ENCODE results near the gene FSD2.
"Not testable (repeated sequence)": the region's sequence is repeated elsewhere in the genome, so short reads cannot be mapped to it uniquely, and the experiment has no call there.

Gene FSD2

GRCh38 chr15:82788496-82788895 lies 17.4 kb downstream of the FSD2 start:
- DNase-seq: no peak

DNA sequence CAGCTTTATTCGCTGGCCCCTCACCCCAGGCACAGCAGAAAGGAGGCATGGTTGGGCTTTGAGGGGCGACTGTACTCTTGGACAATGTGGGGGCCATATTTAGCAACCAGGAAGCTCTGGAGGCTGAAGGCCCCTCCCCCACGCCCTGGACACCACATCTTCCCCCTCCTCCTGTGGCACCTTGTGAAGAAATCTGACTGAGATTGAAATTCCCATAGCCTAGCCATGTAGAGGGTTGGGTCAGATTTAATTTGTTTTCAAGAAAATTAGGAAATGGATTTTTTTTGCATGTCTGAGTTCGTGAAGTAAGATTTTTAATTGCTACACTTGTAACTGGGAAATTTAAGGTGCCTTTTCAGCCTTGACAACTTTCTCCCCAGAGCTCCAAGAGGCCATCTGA lies 24.5 kb downstream of the FSD2 start:
- no peak for DNase-seq

DNA sequence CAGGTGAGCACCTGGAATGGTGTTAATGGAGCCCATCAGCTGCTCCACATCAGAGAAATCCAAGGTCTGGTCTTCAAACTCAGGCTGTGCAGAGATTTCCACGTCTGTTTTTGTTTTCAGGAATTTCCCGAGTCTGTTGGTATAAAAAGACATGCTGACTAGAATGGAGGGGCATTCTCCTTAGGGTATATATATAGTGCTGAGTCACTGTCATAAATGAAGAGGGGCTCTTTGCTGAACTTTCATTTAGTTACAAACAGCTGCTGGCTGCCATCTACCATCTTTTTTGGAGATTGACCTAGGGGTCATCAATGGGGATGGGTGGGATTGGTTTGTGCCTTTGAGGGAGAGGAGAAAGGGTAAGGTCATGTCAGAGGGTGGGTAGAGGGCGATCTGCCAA lies 27.1 kb downstream of the FSD2 start:
- DNase-seq: no peak

DNA sequence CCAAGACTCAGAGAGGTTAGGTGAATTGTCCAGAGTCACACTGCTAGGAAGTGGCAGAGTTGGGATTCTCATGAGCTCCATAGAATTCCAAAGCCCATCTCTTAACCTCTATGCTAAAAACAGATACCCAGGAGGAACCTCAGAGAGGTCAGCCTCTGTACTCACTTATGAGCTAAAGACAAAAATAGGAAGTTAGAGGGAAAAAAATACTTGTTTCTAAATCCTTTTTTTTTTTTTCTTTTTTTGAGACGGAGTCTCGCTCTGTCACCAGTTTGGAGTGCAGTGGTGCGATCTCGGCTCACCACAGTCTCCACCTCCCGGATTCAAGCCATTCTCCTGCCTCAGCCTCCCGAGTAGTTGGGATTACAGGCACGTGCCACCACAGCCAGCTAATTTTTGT lies 31.4 kb downstream of the FSD2 start:
- DNase-seq: no peak

DNA sequence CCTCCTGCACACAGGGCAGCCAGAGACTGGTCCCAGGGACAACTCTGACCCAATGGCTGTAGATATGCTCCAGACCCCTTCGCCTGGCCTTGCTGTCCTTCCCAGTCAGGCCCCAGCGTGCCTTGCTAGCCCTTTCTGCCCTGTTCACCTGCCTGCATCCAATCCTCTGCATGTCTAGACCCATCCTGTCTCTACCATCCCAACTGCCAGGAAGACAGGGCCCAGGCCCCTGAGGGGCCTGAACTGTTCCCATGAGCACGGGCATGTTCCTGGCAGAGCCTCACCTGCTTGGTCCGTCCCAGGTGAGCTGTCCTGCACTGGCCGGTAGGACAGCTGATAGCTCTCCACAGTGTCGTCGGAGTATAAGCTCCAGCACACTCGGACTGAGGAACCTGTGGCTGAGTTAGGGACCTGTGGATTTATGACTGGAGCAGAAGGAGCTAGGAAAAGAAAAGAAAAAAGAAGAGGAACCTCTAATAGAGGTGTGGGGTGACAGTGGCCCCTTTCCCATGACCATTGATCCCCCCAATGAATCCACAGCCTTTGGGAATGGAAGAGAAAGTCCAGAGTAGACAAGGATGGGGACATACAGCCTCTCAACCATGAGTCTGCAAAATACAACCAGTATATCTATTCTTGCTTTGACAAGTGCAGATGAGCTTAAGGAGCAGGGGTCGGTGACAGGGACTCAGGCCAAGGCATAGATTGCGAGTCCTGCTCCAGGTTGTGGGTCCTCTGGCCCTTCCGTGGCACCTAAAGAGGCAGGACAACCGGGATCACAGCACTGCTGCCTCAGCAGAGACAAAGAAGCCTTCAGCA lies 33.9 kb downstream of the FSD2 start:
- no peak for DNase-seq

DNA sequence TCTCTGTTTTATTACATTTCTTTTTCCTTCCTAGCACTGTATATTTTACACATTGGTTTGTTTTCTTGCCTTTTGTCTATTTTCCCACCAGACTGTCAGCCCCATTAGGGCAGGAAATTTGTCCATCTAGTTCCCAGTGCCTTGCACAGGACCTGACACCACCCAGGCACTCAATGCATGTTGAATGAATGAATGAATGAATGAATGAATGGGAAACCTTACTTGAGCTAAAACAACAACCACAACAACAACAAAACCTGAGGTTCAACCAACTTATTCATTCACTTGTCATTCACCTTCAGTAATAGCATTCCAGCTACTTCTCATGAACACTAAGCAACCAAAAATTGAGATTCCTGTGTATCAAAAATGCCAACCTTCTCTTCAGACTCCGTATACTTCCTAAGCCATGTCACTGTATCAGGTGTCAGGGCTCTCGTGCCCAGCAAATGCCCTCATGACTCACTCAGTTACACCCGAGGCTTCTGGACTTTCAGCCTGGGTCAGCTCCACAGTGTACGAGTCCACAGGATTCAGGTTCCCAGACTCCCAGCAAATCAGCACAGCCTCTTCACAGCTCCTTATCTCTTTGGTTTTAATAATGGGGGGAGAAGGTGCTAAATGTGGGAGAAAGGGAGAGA lies 37.3 kb downstream of the FSD2 start:
- DNase-seq: no peak

DNA sequence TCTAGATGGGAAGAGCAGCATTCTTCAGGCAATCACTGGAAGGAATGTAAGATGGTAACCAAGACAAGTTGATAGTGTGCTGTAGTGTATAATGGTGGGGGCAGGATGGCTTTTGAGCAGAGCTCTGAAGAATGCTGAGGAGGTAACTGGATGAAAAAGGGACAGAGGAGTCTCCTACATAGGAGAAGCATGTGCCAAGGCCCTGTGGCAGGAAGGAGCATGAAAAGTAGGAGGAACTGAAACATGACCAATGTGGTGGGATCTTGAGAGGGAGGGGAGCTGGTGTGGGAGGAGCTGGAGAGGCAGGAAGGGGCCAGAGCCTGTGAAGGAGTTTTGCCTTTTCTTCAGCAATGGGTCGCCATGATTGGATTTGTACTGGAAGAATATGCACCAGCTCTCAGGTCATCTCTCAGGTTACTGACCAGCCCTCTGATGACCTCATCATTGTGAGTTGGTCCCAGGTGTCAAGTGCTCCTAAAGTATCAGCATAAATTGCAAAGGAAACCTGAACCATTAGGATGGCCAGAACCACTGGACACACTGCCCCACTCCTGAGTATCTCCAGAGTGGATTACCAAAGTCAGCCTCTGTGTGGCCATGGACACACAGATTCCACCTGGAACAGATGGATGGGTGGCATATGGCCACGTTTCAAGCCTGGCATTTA lies 38.6 kb downstream of the FSD2 start:
- DNase-seq: no peak

DNA sequence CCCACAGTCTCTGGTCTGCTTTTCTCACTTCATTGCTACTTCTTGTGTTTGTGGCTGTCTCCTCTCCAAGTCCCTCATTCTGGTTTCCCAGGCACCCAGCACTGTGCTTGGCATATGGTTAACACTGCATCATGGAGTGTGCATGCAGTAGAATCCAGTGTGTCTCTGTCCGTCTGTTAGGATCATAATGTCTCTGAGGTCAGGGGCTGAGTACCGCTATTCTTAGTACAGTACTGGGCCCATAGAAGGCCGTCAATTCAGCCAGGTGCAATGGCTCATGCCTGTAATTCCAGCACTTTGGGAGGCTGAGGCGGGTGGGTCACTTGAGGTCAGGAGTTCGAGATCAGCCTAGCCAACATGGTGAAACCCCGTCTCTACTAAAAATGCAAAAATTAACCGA lies 39.7 kb downstream of the FSD2 start:
- DNase-seq: not testable (repeated sequence)

DNA sequence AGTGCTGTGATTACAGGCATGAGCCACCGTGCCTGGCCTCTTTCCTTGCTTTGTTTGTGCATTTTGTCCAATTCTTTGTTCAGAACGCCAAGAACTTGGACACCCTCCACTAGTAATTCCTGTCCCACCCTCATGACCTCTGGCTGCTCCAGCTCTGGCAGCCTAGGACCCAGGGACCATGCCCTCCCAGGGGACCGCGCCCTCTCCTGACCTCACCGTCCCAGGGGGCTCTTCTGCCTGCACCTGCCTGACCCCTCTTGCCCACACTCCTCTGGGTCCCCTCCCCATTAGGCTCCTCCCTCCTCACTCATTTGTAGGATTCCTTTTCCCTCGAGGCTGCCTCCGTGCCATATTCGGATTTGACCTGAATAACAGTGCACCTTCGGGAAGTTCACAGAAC lies 41.1 kb downstream of the FSD2 start:
- no peak for DNase-seq

DNA sequence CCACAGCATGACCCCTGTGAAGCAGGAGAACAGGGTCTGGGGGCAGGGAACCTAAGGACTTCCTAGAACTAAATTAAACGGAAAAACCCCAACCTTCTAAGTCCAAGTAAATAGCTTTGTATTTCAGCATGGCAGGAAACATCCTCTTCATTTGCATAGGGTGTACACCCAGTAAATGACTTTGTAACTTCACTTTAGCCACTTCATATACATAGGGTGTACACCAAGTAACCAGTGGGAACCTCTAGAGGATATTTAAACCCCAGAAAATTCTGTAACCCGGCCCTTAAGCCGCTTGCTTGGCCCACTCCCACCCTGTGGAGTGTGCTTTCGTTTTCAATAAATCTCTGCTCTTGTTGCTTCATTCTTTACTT lies 41.8 kb downstream of the FSD2 start:
- DNase-seq: no peak

- DNase-seq: no peak
Measured at GRCh38 chr15:82763361-82764116, 42.3 kb downstream of the FSD2 start.

DNA sequence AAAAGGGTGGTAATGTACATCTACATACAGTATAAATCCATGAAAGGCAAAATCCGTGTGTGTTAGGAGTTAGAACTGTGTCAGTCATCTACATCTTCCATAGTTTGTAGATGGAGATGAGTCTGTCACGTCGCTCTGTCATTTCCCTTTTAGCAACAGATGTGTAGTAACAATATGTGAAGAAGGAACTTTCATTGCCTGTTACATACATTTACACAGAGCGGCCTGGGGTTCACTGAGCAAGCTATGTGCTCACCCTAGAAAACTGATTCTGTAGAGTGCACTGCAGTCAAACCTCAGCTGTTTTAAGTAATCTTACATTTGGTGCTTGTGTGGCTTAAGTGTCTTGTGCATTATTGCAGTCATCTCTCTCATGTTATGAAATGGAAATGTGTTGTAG lies 54.6 kb downstream of the FSD2 start:
- peak; percentile 4 for DNase-seq

DNA sequence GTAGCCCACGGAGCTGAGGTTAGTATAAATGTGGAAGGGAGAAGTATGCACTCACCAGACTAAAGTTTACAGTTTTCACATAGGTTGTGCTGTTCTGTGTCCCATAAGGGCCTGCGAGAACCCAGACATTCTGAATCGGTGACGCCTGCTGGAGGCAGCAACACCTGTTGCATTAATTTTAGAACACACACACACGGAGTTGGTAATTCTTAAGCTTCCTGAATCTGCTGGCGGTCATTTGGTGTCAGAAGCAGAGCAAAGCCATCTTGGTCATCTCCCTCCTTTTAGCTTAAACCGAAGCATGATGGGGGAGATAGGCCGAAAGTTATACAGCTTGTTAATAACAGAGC lies 55.1 kb downstream of the FSD2 start:
- peak; percentile 16 for DNase-seq

DNA sequence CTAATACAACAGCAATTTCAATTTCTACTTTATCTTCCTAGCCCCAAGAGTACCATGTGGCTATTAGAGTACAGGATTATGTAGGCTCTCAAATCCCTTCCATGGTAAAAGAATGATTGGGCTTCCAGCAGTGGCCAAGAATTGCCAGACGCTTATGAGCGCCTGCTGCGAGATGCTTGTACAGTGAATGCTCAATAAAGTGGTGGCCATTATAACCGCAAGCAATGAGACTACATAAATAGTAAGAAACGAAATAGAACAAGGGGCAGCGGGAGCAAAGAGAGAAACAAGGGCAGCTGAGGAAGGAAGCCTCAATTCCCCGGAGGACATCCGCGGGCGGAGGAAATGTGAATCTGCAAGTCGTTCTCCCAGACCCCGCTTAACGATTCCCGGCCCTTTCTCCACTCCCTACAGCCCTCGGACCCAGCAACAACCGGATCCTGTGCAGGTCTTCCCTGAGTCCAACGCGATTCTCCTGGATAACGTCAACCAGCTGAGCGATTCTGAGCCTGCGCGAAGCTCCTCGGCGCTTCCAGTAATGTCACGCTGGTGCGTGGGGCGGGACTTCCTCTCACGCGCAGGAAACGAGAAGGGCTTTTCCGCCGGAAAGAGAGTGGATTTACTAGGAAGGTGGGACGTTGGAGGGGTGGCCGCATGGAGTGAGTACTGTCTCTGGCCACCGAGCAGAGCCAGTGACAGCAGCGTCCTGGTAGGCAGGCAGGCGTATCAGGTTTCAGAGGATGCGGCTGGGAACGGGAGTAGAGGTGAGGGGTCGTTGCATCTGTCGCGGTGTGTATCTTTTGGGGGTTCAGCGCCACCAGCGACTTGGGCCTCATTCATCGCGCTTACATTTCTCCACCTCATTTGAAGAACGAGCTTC lies 55.7 kb downstream of the FSD2 start:
- DNase-seq: peak; percentile 85

- no peak for DNase-seq
Measured at GRCh38 chr15:82748315-82748714, 57.6 kb downstream of the FSD2 start.

- no peak for DNase-seq
Measured at GRCh38 chr15:82743810-82744209, 62.1 kb downstream of the FSD2 start.

- no peak for DNase-seq
Measured at GRCh38 chr15:82742134-82742533, 63.7 kb downstream of the FSD2 start.

- DNase-seq: no peak
Measured at GRCh38 chr15:82739086-82739485, 66.8 kb downstream of the FSD2 start.

- DNase-seq: no peak
Measured at GRCh38 chr15:82737975-82738374, 67.9 kb downstream of the FSD2 start.

GRCh38 chr15:82731527-82731926 lies 74.3 kb downstream of the FSD2 start:
- no peak for DNase-seq

- no peak for DNase-seq
Measured at GRCh38 chr15:82730022-82730530, 75.8 kb downstream of the FSD2 start.

GRCh38 chr15:82726816-82727215 lies 79.1 kb downstream of the FSD2 start:
- DNase-seq: no peak
